Measurements from ENCODE around the gene S100B. TPM values are rescaled to one million over a fixed set of nuclear protein-coding genes. Genes with fewer than 3 reads are reported as not detected.

S100B gene
- total RNA-seq, 4 donors from 2014 or later: 0.89 to 4.9 TPM; not detected in 2

DNA sequence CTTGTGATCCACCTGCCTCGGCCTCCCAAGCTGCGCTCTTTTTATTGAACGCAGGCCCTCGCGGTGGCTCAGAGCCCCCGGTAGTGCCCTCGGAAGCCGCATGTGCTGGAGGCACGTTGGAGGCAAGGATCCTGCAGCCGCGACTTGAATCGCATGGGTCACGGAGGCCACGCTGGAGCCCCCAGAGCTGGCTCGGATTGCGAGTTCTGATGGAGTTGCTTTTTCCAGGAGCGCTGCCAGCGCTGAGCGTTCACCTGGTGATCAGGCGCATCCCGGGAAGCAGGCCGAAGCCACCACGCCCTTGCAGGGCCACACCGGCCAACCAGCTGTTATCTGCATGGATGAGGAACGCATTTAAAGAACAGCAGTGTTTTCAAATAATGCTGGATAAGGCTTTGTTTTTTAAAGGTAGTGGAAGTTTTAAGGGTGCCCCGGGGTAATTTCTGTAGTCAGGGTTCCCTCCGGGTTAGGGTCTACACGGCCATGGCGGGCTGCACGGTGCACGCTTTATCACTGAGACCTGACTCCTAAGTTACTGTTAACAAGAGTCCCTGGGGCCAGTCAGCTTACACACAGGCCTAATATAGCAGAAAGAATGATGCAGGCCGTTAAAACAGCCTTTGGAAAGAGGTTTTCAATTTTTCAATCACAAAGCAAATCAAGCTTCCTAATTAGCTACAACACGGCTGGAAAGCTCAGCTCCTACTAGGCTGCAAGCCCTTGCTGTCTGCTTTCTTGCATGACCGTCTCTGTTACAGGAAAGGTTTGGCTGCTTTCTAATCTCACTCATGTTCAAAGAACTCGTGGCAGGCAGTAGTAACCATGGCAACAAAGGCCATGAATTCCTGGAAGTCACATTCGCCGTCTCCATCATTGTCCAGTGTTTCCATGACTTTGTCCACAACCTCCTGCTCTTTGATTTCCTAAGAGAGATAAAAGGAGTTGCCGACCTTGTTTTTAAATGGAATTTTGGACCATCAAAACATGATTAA lies 6.0 kb downstream of the S100B start:
- 74 to 76% methylated on average over 36 to 37 of the region's 38 CpGs for WGBS, 2 donors
- DNase-seq: peak; percentile 23 to 33
- Histone ChIP-seq H3K27ac (no peak overlapping the region), H3K9me3 (no peaks in the 10 kb centered on the region), H3K4me3 (replicated peaks in 1 of 3) (no peak overlapping the region), H3K4me1 (peaks cover 9 to 15% of the 10 kb centered on the region in 2 donors), H3K27me3 (no peaks in the 10 kb centered on the region), H3K36me3 (no peaks in the 10 kb centered on the region)
- intact Hi-C loops (cut with DNase I): no loop called here
- no peak for TF ChIP-seq POLR2A (IDR thresholded peaks at IDR 0.05)
- TF ChIP-seq, protein P1, sequence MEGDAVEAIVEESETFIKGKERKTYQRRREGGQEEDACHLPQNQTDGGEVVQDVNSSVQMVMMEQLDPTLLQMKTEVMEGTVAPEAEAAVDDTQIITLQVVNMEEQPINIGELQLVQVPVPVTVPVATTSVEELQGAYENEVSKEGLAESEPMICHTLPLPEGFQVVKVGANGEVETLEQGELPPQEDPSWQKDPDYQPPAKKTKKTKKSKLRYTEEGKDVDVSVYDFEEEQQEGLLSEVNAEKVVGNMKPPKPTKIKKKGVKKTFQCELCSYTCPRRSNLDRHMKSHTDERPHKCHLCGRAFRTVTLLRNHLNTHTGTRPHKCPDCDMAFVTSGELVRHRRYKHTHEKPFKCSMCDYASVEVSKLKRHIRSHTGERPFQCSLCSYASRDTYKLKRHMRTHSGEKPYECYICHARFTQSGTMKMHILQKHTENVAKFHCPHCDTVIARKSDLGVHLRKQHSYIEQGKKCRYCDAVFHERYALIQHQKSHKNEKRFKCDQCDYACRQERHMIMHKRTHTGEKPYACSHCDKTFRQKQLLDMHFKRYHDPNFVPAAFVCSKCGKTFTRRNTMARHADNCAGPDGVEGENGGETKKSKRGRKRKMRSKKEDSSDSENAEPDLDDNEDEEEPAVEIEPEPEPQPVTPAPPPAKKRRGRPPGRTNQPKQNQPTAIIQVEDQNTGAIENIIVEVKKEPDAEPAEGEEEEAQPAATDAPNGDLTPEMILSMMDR (IDR thresholded peaks at IDR 0.05): no peak

DNA sequence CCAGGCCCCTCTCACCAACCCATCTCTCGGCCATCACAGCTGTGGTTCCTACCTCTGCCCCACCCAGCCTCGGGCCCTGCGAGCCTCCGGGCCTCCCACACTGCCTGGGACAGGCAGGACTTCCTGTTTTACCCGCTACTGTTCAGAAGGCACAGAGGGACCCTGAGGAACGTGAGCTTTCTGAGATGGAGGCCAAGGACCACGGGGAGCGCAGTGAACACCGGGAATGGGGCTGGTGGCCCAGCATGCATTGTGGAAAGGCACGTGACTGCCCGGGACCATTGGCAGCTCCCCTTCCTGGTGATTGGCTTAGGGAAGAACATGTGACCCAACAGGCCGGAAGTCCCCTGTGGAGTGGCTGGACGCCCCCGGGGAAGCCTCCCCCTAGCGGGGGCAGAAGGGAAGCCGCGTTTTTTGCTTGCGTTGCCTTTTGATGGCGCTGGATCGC lies 7.0 kb downstream of the S100B start:
- peaks cover 9 to 15% of the 10 kb centered on the region in 2 donors for H3K4me1 ChIP-seq
- no peak for DNase-seq

DNA sequence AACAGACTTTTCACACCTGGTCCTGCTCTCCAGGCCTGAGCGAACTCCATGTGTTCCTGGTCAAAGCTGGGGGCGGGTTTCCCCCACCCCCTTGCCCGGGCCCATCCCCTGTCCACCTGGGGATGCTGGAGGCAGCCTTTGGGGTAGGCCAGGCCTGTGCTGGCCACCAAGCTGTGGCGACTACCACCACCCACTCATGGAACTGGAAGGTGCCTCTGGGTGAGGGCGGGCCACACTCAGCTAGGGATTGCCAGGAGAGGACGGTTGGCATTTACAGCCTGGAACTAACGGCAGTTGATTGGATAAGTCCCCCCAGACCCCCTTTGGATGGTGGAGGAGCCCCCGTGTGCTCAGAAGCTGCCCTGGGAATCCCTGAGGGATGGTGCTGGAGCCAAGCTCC lies 7.9 kb downstream of the S100B start:
- Histone ChIP-seq H3K36me3 (no peaks in the 10 kb centered on the region), H3K27ac (no peak overlapping the region), H3K9me3 (no peaks in the 10 kb centered on the region), H3K4me1 (peaks cover 9 to 15% of the 10 kb centered on the region in 2 donors), H3K27me3 (no peaks in the 10 kb centered on the region), H3K4me3 (replicated peaks in 1 of 3) (no peak overlapping the region)
- WGBS, 2 donors: 91 to 100% methylated on average over 4 to 6 of the region's 8 CpGs
- no peak for TF ChIP-seq POLR2A (IDR thresholded peaks at IDR 0.05)
- TF ChIP-seq, protein P1 (IDR thresholded peaks at IDR 0.05): no peak
- DNase-seq: no peak
- intact Hi-C loops (cut with DNase I): no loop called here

More for the DNA sequence above, 7.0 kb downstream of the S100B start:
- intact Hi-C loops (cut with DNase I): no loop called here
- Histone ChIP-seq H3K36me3 (no peaks in the 10 kb centered on the region), H3K4me3 (replicated peaks in 1 of 3) (no peak overlapping the region), H3K27ac (no peak overlapping the region), H3K27me3 (no peaks in the 10 kb centered on the region), H3K9me3 (no peaks in the 10 kb centered on the region)
- no peak for TF ChIP-seq POLR2A (IDR thresholded peaks at IDR 0.05)
- TF ChIP-seq, protein P1 (IDR thresholded peaks at IDR 0.05): no peak
- WGBS, 2 donors: 84 to 89% methylated on average over 16 to 19 of the region's 20 CpGs

DNA sequence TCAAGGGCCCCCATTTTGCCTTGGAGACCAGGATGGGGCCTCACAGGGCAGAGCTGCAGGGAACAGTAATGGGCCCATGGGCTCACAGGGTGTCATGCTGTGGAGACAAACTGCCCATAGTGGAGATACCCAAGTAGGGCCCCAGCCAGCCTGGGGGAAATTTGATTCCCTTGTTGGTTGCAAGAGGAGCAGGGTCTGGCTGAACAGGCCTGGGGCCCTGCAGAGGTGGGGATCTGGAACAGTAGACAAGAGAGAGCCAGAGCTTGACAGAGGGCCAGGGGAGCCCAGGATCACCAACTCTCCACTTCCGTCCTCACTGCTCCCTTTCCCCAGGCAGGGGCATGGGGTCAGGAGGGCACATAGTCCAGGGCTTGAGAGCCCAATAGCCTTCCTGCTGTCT lies 8.7 kb downstream of the S100B start:
- no peak for TF ChIP-seq POLR2A (IDR thresholded peaks at IDR 0.05)
- TF ChIP-seq, protein P1 (IDR thresholded peaks at IDR 0.05): no peak
- Histone ChIP-seq H3K36me3 (no peaks in the 10 kb centered on the region), H3K27ac (no peak overlapping the region), H3K9me3 (no peaks in the 10 kb centered on the region), H3K4me1 (peaks cover 9 to 15% of the 10 kb centered on the region in 2 donors), H3K27me3 (no peaks in the 10 kb centered on the region), H3K4me3 (replicated peaks in 1 of 3) (no peak overlapping the region)
- WGBS, 2 donors: 100% methylated on average over 1 of the region's 1 CpG
- intact Hi-C loops (cut with DNase I): no loop called here
- DNase-seq: no peak

DNA sequence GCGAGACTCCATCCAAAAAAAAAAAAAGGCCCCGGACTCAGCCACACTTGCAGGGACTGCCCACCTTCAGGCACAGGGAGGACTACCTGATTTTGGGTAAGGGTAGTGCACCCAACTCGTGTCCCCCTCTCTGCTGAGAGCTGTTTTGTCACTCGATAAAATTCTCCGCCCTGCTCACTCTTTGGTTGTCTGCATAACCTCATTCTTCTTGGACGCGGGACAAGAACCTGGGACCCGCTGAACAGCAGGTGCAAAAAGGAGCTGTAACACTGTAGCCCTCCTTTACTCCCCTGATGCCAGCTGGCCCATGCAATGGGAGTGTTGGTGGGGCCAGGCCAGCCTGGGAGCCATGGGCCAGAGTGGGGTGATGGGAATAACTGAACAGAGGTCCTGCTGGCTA lies 10.6 kb downstream of the S100B start:
- TF ChIP-seq POLR2A (IDR thresholded peaks at IDR 0.05): no peak
- TF ChIP-seq, protein P1 (IDR thresholded peaks at IDR 0.05): no peak
- intact Hi-C loops (cut with DNase I): no loop called here

More for the DNA sequence above, 10.6 kb downstream of the S100B start:
- no peaks in the 10 kb centered on the region for H3K9me3 ChIP-seq
- no peaks in the 10 kb centered on the region for H3K36me3 ChIP-seq
- peaks cover 6 to 9% of the 10 kb centered on the region in 2 donors for H3K4me1 ChIP-seq
- no peak overlapping the region for H3K4me3 ChIP-seq (replicated peaks in 1 of 3)
- no peaks in the 10 kb centered on the region for H3K27me3 ChIP-seq
- WGBS, 2 donors: 87 to 93% methylated on average over 8 of the region's 8 CpGs
- DNase-seq: no peak
- H3K27ac ChIP-seq: no peak overlapping the region
